Measurements from ENCODE around the gene MYRIP.

DNA sequence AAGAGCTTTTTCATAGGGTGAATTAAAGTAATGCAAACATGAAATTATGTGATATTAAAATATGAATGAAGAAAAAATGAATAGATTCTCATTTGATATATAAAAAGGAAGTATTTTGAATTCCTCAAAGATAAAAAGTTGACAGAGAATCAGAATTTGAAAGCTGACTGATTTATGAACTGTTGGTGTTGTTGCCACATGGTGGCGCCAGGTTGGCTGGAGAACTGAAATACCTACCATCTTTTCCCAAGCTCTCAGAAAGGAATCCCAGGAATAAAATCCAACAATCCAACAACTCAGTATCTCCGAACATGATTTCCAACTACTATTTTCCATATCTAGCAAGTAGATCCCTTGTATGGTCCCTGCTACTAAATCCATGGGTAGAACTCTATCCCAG, 3.1 kb downstream of the MYRIP start:
- TF ChIP-seq ZNF114 (CRISPR knock-in tag; IDR thresholded peaks at IDR 0.05) (no peak), POLR2AphosphoS5 (IDR thresholded peaks at IDR 0.05; ENCODE audit: low read depth) (no peak), EZH2 (IDR thresholded peaks at IDR 0.05; ENCODE audit: low read depth, unreplicated experiment) (no peak), NANOG (IDR thresholded peaks at IDR 0.05; ENCODE audit: borderline replicate concordance) (no peak), EZH2phosphoT487 (IDR thresholded peaks at IDR 0.05; ENCODE audit: unreplicated experiment) (no peak), JUNB (IDR thresholded peaks at IDR 0.05; ENCODE audit: unreplicated experiment) (no peak), CREB1 (CRISPR knock-in tag; IDR thresholded peaks at IDR 0.05; ENCODE audit: low read depth) (no peak)
- TF ChIP-seq, protein P1, sequence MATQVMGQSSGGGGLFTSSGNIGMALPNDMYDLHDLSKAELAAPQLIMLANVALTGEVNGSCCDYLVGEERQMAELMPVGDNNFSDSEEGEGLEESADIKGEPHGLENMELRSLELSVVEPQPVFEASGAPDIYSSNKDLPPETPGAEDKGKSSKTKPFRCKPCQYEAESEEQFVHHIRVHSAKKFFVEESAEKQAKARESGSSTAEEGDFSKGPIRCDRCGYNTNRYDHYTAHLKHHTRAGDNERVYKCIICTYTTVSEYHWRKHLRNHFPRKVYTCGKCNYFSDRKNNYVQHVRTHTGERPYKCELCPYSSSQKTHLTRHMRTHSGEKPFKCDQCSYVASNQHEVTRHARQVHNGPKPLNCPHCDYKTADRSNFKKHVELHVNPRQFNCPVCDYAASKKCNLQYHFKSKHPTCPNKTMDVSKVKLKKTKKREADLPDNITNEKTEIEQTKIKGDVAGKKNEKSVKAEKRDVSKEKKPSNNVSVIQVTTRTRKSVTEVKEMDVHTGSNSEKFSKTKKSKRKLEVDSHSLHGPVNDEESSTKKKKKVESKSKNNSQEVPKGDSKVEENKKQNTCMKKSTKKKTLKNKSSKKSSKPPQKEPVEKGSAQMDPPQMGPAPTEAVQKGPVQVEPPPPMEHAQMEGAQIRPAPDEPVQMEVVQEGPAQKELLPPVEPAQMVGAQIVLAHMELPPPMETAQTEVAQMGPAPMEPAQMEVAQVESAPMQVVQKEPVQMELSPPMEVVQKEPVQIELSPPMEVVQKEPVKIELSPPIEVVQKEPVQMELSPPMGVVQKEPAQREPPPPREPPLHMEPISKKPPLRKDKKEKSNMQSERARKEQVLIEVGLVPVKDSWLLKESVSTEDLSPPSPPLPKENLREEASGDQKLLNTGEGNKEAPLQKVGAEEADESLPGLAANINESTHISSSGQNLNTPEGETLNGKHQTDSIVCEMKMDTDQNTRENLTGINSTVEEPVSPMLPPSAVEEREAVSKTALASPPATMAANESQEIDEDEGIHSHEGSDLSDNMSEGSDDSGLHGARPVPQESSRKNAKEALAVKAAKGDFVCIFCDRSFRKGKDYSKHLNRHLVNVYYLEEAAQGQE (IDR thresholded peaks at IDR 0.05; ENCODE audit: unreplicated experiment) = no peak
- TF ChIP-seq, protein P2, sequence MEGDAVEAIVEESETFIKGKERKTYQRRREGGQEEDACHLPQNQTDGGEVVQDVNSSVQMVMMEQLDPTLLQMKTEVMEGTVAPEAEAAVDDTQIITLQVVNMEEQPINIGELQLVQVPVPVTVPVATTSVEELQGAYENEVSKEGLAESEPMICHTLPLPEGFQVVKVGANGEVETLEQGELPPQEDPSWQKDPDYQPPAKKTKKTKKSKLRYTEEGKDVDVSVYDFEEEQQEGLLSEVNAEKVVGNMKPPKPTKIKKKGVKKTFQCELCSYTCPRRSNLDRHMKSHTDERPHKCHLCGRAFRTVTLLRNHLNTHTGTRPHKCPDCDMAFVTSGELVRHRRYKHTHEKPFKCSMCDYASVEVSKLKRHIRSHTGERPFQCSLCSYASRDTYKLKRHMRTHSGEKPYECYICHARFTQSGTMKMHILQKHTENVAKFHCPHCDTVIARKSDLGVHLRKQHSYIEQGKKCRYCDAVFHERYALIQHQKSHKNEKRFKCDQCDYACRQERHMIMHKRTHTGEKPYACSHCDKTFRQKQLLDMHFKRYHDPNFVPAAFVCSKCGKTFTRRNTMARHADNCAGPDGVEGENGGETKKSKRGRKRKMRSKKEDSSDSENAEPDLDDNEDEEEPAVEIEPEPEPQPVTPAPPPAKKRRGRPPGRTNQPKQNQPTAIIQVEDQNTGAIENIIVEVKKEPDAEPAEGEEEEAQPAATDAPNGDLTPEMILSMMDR (conservative IDR thresholded peaks at IDR 0.05; ENCODE audit: low read depth in 2 of 2) = peak; percentile 76 to 77
- TF ChIP-seq, protein P3, sequence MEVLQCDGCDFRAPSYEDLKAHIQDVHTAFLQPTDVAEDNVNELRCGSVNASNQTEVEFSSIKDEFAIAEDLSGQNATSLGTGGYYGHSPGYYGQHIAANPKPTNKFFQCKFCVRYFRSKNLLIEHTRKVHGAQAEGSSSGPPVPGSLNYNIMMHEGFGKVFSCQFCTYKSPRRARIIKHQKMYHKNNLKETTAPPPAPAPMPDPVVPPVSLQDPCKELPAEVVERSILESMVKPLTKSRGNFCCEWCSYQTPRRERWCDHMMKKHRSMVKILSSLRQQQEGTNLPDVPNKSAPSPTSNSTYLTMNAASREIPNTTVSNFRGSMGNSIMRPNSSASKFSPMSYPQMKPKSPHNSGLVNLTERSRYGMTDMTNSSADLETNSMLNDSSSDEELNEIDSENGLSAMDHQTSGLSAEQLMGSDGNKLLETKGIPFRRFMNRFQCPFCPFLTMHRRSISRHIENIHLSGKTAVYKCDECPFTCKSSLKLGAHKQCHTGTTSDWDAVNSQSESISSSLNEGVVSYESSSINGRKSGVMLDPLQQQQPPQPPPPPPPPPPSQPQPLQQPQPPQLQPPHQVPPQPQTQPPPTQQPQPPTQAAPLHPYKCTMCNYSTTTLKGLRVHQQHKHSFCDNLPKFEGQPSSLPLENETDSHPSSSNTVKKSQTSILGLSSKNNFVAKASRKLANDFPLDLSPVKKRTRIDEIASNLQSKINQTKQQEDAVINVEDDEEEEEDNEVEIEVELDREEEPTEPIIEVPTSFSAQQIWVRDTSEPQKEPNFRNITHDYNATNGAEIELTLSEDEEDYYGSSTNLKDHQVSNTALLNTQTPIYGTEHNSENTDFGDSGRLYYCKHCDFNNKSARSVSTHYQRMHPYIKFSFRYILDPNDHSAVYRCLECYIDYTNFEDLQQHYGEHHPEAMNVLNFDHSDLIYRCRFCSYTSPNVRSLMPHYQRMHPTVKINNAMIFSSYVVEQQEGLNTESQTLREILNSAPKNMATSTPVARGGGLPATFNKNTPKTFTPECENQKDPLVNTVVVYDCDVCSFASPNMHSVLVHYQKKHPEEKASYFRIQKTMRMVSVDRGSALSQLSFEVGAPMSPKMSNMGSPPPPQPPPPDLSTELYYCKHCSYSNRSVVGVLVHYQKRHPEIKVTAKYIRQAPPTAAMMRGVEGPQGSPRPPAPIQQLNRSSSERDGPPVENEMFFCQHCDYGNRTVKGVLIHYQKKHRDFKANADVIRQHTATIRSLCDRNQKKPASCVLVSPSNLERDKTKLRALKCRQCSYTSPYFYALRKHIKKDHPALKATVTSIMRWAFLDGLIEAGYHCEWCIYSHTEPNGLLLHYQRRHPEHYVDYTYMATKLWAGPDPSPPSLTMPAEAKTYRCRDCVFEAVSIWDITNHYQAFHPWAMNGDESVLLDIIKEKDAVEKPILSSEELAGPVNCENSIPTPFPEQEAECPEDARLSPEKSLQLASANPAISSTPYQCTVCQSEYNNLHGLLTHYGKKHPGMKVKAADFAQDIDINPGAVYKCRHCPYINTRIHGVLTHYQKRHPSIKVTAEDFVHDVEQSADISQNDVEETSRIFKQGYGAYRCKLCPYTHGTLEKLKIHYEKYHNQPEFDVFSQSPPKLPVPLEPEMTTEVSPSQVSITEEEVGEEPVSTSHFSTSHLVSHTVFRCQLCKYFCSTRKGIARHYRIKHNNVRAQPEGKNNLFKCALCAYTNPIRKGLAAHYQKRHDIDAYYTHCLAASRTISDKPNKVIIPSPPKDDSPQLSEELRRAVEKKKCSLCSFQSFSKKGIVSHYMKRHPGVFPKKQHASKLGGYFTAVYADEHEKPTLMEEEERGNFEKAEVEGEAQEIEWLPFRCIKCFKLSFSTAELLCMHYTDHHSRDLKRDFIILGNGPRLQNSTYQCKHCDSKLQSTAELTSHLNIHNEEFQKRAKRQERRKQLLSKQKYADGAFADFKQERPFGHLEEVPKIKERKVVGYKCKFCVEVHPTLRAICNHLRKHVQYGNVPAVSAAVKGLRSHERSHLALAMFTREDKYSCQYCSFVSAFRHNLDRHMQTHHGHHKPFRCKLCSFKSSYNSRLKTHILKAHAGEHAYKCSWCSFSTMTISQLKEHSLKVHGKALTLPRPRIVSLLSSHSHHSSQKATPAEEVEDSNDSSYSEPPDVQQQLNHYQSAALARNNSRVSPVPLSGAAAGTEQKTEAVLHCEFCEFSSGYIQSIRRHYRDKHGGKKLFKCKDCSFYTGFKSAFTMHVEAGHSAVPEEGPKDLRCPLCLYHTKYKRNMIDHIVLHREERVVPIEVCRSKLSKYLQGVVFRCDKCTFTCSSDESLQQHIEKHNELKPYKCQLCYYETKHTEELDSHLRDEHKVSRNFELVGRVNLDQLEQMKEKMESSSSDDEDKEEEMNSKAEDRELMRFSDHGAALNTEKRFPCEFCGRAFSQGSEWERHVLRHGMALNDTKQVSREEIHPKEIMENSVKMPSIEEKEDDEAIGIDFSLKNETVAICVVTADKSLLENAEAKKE (CRISPR knock-in tag; IDR thresholded peaks at IDR 0.05) = no peak
- TF ChIP-seq, protein P4, sequence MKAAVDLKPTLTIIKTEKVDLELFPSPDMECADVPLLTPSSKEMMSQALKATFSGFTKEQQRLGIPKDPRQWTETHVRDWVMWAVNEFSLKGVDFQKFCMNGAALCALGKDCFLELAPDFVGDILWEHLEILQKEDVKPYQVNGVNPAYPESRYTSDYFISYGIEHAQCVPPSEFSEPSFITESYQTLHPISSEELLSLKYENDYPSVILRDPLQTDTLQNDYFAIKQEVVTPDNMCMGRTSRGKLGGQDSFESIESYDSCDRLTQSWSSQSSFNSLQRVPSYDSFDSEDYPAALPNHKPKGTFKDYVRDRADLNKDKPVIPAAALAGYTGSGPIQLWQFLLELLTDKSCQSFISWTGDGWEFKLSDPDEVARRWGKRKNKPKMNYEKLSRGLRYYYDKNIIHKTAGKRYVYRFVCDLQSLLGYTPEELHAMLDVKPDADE (IDR thresholded peaks at IDR 0.05) = no peak
